ENCODE results near the gene SLC4A7. TPM values are rescaled to one million over a fixed set of nuclear protein-coding genes. Genes with fewer than 3 reads are reported as not detected.

The SLC4A7 gene
- total RNA-seq, 1 donor from 2014 or later, result 96.6 TPM

- DNase-seq (ENCODE audit: low read depth) (peak; percentile 58), FAIRE-seq (no peak)
- H3K27me3 ChIP-seq (ENCODE audit: control insufficient read depth, insufficient read depth, low read length), result no peaks in the 10 kb centered on the region
- TF ChIP-seq, protein P1, sequence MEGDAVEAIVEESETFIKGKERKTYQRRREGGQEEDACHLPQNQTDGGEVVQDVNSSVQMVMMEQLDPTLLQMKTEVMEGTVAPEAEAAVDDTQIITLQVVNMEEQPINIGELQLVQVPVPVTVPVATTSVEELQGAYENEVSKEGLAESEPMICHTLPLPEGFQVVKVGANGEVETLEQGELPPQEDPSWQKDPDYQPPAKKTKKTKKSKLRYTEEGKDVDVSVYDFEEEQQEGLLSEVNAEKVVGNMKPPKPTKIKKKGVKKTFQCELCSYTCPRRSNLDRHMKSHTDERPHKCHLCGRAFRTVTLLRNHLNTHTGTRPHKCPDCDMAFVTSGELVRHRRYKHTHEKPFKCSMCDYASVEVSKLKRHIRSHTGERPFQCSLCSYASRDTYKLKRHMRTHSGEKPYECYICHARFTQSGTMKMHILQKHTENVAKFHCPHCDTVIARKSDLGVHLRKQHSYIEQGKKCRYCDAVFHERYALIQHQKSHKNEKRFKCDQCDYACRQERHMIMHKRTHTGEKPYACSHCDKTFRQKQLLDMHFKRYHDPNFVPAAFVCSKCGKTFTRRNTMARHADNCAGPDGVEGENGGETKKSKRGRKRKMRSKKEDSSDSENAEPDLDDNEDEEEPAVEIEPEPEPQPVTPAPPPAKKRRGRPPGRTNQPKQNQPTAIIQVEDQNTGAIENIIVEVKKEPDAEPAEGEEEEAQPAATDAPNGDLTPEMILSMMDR (IDR thresholded peaks at IDR 0.05; ENCODE audit: insufficient read depth, low read length, severe bottlenecking), result peak; percentile 69
- H3K4me3 ChIP-seq (ENCODE audit: low read depth, low read length), result no peak overlapping the region
- no peaks in the 10 kb centered on the region for H3K36me3 ChIP-seq (ENCODE audit: control insufficient read depth, insufficient read depth, low read length)
Observed at GRCh38 chr3:27357665-27358258, 126.4 kb downstream of the SLC4A7 start.

DNA sequence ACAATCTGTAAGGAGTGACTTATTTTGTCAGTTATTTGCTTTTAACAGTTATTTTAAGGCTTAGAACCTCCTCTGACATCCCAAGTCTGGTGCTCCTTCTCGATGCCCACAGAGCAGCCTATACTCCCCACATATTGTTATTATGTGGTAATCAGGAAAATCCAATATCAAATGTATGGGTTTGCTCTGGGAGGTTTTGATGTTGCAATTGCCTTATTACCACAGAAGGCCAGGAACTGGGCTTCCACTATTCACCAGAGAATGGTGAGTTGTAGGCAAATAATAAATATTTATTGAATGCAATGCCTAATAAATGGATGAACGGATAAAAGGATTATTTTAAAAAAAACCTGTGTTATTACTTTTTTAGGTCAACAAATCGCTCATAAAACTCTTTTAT, 127.2 kb downstream of the SLC4A7 start:
- no peak for FAIRE-seq
- H3K4me3 ChIP-seq (ENCODE audit: low read depth, low read length), result no peak overlapping the region
- no peak for DNase-seq (ENCODE audit: low read depth)
- H3K36me3 ChIP-seq (ENCODE audit: control insufficient read depth, insufficient read depth, low read length), result no peaks in the 10 kb centered on the region
- H3K27me3 ChIP-seq (ENCODE audit: control insufficient read depth, insufficient read depth, low read length), result no peaks in the 10 kb centered on the region
- TF ChIP-seq, protein P1 (IDR thresholded peaks at IDR 0.05; ENCODE audit: insufficient read depth, low read length, severe bottlenecking), result no peak

- Histone ChIP-seq H3K36me3 (ENCODE audit: control insufficient read depth, insufficient read depth, low read length) (no peaks in the 10 kb centered on the region), H3K4me3 (ENCODE audit: low read depth, low read length) (no peak overlapping the region), H3K27me3 (ENCODE audit: control insufficient read depth, insufficient read depth, low read length) (no peaks in the 10 kb centered on the region)
- DNase-seq (ENCODE audit: low read depth), result no peak
- TF ChIP-seq, protein P1 (IDR thresholded peaks at IDR 0.05; ENCODE audit: insufficient read depth, low read length, severe bottlenecking), result no peak
- FAIRE-seq, result no peak
Observed at GRCh38 chr3:27354588-27355203, 129.5 kb downstream of the SLC4A7 start.

- FAIRE-seq (no peak), DNase-seq (ENCODE audit: low read depth) (no peak)
- H3K36me3 ChIP-seq (ENCODE audit: control insufficient read depth, insufficient read depth, low read length), result no peaks in the 10 kb centered on the region
- TF ChIP-seq, protein P1 (IDR thresholded peaks at IDR 0.05; ENCODE audit: insufficient read depth, low read length, severe bottlenecking), result no peak
- H3K4me3 ChIP-seq (ENCODE audit: low read depth, low read length), result no peak overlapping the region
- H3K27me3 ChIP-seq (ENCODE audit: control insufficient read depth, insufficient read depth, low read length), result no peaks in the 10 kb centered on the region
Observed at GRCh38 chr3:27354161-27354560, 130.0 kb downstream of the SLC4A7 start.

DNA sequence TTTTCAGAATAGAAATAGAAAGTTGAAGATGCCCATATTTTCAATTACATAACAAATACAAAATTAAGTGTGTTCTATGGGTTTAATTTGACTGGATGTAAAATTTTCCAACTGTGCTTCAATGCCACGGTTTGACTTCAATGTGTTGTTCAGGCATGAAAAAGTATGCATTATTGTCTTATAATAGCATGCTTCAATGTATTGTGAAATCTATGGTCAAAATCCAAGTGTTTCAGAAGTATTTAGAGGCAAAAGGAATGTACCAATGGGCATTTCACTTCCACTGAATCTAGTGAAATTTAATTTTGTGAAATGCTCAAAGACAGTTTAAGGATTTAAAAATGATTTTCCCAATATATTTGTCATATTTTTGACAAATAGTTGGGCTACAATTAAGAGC, 131.0 kb downstream of the SLC4A7 start:
- DNase-seq (ENCODE audit: low read depth), result peak; percentile 58
- Histone ChIP-seq H3K27me3 (ENCODE audit: control insufficient read depth, insufficient read depth, low read length) (no peaks in the 10 kb centered on the region), H3K4me3 (ENCODE audit: low read depth, low read length) (no peak overlapping the region), H3K36me3 (ENCODE audit: control insufficient read depth, insufficient read depth, low read length) (no peaks in the 10 kb centered on the region)
- FAIRE-seq, result no peak
- TF ChIP-seq, protein P1 (IDR thresholded peaks at IDR 0.05; ENCODE audit: insufficient read depth, low read length, severe bottlenecking), result no peak

DNA sequence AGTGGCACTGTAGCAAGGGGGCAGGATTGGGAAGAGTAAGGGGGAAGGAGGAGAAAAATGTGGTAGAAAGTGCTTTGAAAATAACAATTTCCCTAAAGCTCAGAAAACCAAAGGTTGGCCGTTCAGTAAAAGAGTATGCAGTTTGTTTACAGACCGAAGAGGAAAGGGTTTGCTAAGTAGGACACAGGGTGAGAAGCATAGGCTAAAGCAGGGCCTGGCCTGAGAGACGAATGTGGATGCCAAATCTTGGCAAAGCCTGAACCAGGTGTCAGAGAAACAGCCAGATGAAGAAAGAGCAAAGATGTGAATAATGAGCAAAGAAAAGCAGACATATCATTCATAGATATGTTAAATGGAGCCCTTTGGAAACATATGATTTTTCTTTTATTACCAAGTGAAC, 132.1 kb downstream of the SLC4A7 start:
- H3K27me3 ChIP-seq (ENCODE audit: control insufficient read depth, insufficient read depth, low read length), result no peaks in the 10 kb centered on the region
- FAIRE-seq (no peak), DNase-seq (ENCODE audit: low read depth) (no peak)
- no peak overlapping the region for H3K4me3 ChIP-seq (ENCODE audit: low read depth, low read length)
- H3K36me3 ChIP-seq (ENCODE audit: control insufficient read depth, insufficient read depth, low read length), result no peaks in the 10 kb centered on the region
- TF ChIP-seq, protein P1 (IDR thresholded peaks at IDR 0.05; ENCODE audit: insufficient read depth, low read length, severe bottlenecking), result no peak
